Endothelial cell of umbilical vein (primary cell): ENCODE results near the gene MTRF1.

Experiments used
- CTCF ChIP-seq, 2 donors: IDR thresholded peaks; 1 replicate in 1 of 2; 2 replicates in 1 of 2; pipeline ENCODE4 v1.5.1; 2011; ENCODE audit warnings: low read length in 2 of 2, mild to moderate bottlenecking in 2 of 2, moderate library complexity in 2 of 2, control low read depth in 1 of 2, inconsistent platforms in 1 of 2, low read depth in 1 of 2; ENCODE audit not compliant: insufficient read depth in 1 of 2; ENCODE audit errors: extremely low read depth in 1 of 2
- EZH2 ChIP-seq: IDR thresholded peaks from 2 replicates; pipeline ENCODE4 v1.6.1; 2012; ENCODE audit warnings: borderline replicate concordance, low read depth, mild to moderate bottlenecking, moderate library complexity, low read length, inconsistent platforms; ENCODE audit not compliant: severe bottlenecking
- FOS ChIP-seq: IDR thresholded peaks from 2 replicates; pipeline ENCODE4 v1.6.1; 2011; ENCODE audit warnings: mild to moderate bottlenecking, low read length, moderate library complexity, borderline replicate concordance; ENCODE audit not compliant: insufficient read depth
- JUN ChIP-seq: IDR thresholded peaks from 2 replicates; pipeline ENCODE4 v1.6.1; 2011; ENCODE audit warnings: borderline replicate concordance, low read depth; ENCODE audit not compliant: insufficient read length, insufficient read depth
- MAX ChIP-seq: IDR thresholded peaks from 2 replicates; pipeline ENCODE4 v1.6.1; 2011; ENCODE audit not compliant: insufficient read depth, insufficient read length
- POLR2A ChIP-seq: IDR thresholded peaks from 2 replicates; pipeline ENCODE4 v1.6.1; 2012; ENCODE audit warnings: low read depth, mild to moderate bottlenecking, control low read depth, low read length
- POLR2AphosphoS5 ChIP-seq: IDR thresholded peaks from 2 replicates; pipeline ENCODE4 v1.6.1; 2012; ENCODE audit warnings: low read depth, mild to moderate bottlenecking, control low read depth, low read length, moderate library complexity; ENCODE audit not compliant: insufficient read depth

GRCh38 chr13:41231025-41231677 is 32.2 kb downstream of the MTRF1 start:
- TF ChIP-seq POLR2A (no peak), CTCF (IDR thresholded peaks at IDR 0.05; ENCODE audit: extremely low read depth in 1 of 2, insufficient read depth in 1 of 2, low read depth in 1 of 2, low read length in 2 of 2) (no peak), POLR2AphosphoS5 (no peak), FOS (no peak), EZH2 (no peak), JUN (no peak), MAX (no peak)
